HUES6 (cell line): ENCODE data around the gene RPS14.

ENCODE experiments used
- H3K27ac ChIP-seq: 2 replicates; pipeline ENCODE4 v1.7.0; 2013; ENCODE audit warnings: low read depth, mild to moderate bottlenecking, low read length, inconsistent platforms
- H3K27me3 ChIP-seq: 2 replicates; pipeline ENCODE4 v1.6.1; 2013; ENCODE audit warnings: low read length; ENCODE audit not compliant: control insufficient read depth, insufficient read depth
- H3K36me3 ChIP-seq: 2 replicates; pipeline ENCODE4 v1.6.1; 2013; ENCODE audit warnings: low read length; ENCODE audit not compliant: control insufficient read depth, insufficient read depth
- H3K4me1 ChIP-seq: 2 replicates; pipeline ENCODE4 v1.6.1; 2013; ENCODE audit warnings: low read length; ENCODE audit not compliant: control insufficient read depth, insufficient read depth
- H3K4me3 ChIP-seq: 2 replicates; pipeline ENCODE4 v1.5.1; 2013; ENCODE audit warnings: low read depth, low read length
- H3K9ac ChIP-seq: one replicate; pipeline ENCODE4 v1.6.1; 2013; ENCODE audit warnings: mild to moderate bottlenecking, low read length
- H3K9me3 ChIP-seq: 2 replicates; pipeline ENCODE4 v1.6.1; 2013; ENCODE audit warnings: low read depth, low read length; ENCODE audit not compliant: control insufficient read depth, insufficient read depth

Gene RPS14

GRCh38 chr5:150411245-150411979 is 38.1 kb downstream of the RPS14 start:
- Histone ChIP-seq H3K27me3 (no peaks in the 10 kb centered on the region), H3K9ac (no peak overlapping the region), H3K9me3 (no peaks in the 10 kb centered on the region), H3K36me3 (no peaks in the 10 kb centered on the region), H3K4me3 (no peak overlapping the region), H3K4me1 (peaks cover 21% of the 10 kb centered on the region), H3K27ac (no peak overlapping the region)

- peaks cover 21% of the 10 kb centered on the region for H3K4me1 ChIP-seq
- H3K27ac ChIP-seq, result no peak overlapping the region
- peak overlapping the region; percentile 36; the same call in 1 of the 2 replicates for H3K4me3 ChIP-seq
- no peaks in the 10 kb centered on the region for H3K36me3 ChIP-seq
- no peaks in the 10 kb centered on the region for H3K9me3 ChIP-seq
- peak overlapping the region; percentile 15 for H3K9ac ChIP-seq
- H3K27me3 ChIP-seq, result no peaks in the 10 kb centered on the region
Measured at GRCh38 chr5:150410524-150411244, 38.9 kb downstream of the RPS14 start.

- Histone ChIP-seq H3K4me3 (peak overlapping the region; percentile 36), H3K27me3 (no peaks in the 10 kb centered on the region), H3K4me1 (peaks cover 21% of the 10 kb centered on the region), H3K9me3 (no peaks in the 10 kb centered on the region), H3K36me3 (no peaks in the 10 kb centered on the region), H3K27ac (no peak overlapping the region), H3K9ac (peak overlapping the region; percentile 15)
Measured at GRCh38 chr5:150409638-150410523, 39.7 kb downstream of the RPS14 start.

- Histone ChIP-seq H3K4me3 (no peak overlapping the region), H3K27me3 (no peaks in the 10 kb centered on the region), H3K27ac (no peak overlapping the region), H3K9ac (no peak overlapping the region), H3K4me1 (peaks cover 21% of the 10 kb centered on the region), H3K9me3 (no peaks in the 10 kb centered on the region), H3K36me3 (peaks cover under 1% of the 10 kb centered on the region; the same call in 1 of the 2 replicates)
Measured at GRCh38 chr5:150408231-150408943, 41.2 kb downstream of the RPS14 start.

GRCh38 chr5:150407096-150407720 is 42.3 kb downstream of the RPS14 start:
- Histone ChIP-seq H3K27me3 (no peaks in the 10 kb centered on the region), H3K4me3 (no peak overlapping the region), H3K27ac (no peak overlapping the region), H3K36me3 (peaks cover 12% of the 10 kb centered on the region), H3K9ac (no peak overlapping the region), H3K9me3 (no peaks in the 10 kb centered on the region), H3K4me1 (peaks cover 11% of the 10 kb centered on the region)

GRCh38 chr5:150406723-150407095 is 42.8 kb downstream of the RPS14 start:
- Histone ChIP-seq H3K9ac (no peak overlapping the region), H3K36me3 (peaks cover 17% of the 10 kb centered on the region), H3K27ac (no peak overlapping the region), H3K4me3 (no peak overlapping the region), H3K27me3 (no peaks in the 10 kb centered on the region), H3K4me1 (peaks cover 11% of the 10 kb centered on the region), H3K9me3 (no peaks in the 10 kb centered on the region)

GRCh38 chr5:150406103-150406722 is 43.3 kb downstream of the RPS14 start:
- H3K4me1 ChIP-seq, result peaks cover 11% of the 10 kb centered on the region
- H3K27ac ChIP-seq, result no peak overlapping the region
- H3K9me3 ChIP-seq, result no peaks in the 10 kb centered on the region
- peaks cover 22% of the 10 kb centered on the region for H3K36me3 ChIP-seq
- no peaks in the 10 kb centered on the region for H3K27me3 ChIP-seq
- no peak overlapping the region for H3K4me3 ChIP-seq
- no peak overlapping the region for H3K9ac ChIP-seq

GRCh38 chr5:150404941-150405816 is 44.4 kb downstream of the RPS14 start:
- H3K9me3 ChIP-seq, result no peaks in the 10 kb centered on the region
- no peaks in the 10 kb centered on the region for H3K27me3 ChIP-seq
- no peak overlapping the region for H3K27ac ChIP-seq
- no peak overlapping the region for H3K4me3 ChIP-seq
- peaks cover 3% of the 10 kb centered on the region for H3K4me1 ChIP-seq
- H3K36me3 ChIP-seq, result peaks cover 32% of the 10 kb centered on the region
- no peak overlapping the region for H3K9ac ChIP-seq

GRCh38 chr5:150404535-150404934 is 45.0 kb downstream of the RPS14 start:
- no peak overlapping the region for H3K4me3 ChIP-seq
- H3K9ac ChIP-seq, result no peak overlapping the region
- H3K4me1 ChIP-seq, result no peaks in the 10 kb centered on the region
- no peak overlapping the region for H3K27ac ChIP-seq
- no peaks in the 10 kb centered on the region for H3K27me3 ChIP-seq
- H3K9me3 ChIP-seq, result no peaks in the 10 kb centered on the region
- peaks cover 38% of the 10 kb centered on the region for H3K36me3 ChIP-seq
